Hair follicle dermal papilla cell (primary cell): ENCODE results near the gene PUS7L. TPM values are rescaled to one million over a fixed set of nuclear protein-coding genes. Genes with fewer than 3 reads are reported as not detected.

ENCODE experiments used
- total RNA-seq: library from RNA; depleted of rRNA; stranded (reverse); fragments of >200 nt; gene quantifications from 2 replicates; pipeline ENCODE4 v1.2.3, GENCODE V29; 2012

The PUS7L gene
- total RNA-seq: 20.9 and 26.9 TPM in 2 replicates

GRCh38 chr12:43758728-43759563 is at the start of gene PUS7L, which contains the start of gene IRAK4:
PUS7L (minus strand) TSS chr12:43758790; CDS start chr12:43755245, 3,545 bp downstream.
IRAK4 (plus strand) TSS chr12:43758951; CDS start chr12:43768112, 9,161 bp downstream.

GRCh38 chr12:43805860-43806736 is 47.5 kb upstream of the PUS7L start, which contains the start of gene TWF1:
TWF1 (minus strand) TSS chr12:43806317; CDS start chr12:43806245, 72 bp downstream.

Other genes starting within 250 kb of the PUS7L start
- 0.12 TPM in 1 of 2 replicates, not detected in the other for gene ADAMTS20, start 206.6 kb downstream of the PUS7L start, total RNA-seq
- gene IRAK4, start 161 bp upstream of the PUS7L start, total RNA-seq: 29.0 and 29.2 TPM in 2 replicates
- gene TWF1, start 47.5 kb upstream of the PUS7L start, total RNA-seq: 136 and 146 TPM in 2 replicates
- gene TMEM117, start 77.3 kb upstream of the PUS7L start, total RNA-seq: 8.0 and 12.0 TPM in 2 replicates